HepG2 (cell line): ENCODE results near the gene RAD21L1.

ENCODE experiments used
- BRCA1 ChIP-seq: sonication (generic); formaldehyde crosslinking; IDR thresholded peaks from 2 replicates; pipeline ENCODE4 v1.4.0; 2020; ENCODE audit warnings: missing genetic modification reagents
- FOXJ3 ChIP-seq: sonication (generic); formaldehyde crosslinking; IDR thresholded peaks from 2 replicates; pipeline ENCODE4 v1.4.0; 2020; ENCODE audit warnings: missing genetic modification reagents, mild to moderate bottlenecking, borderline replicate concordance
- HOXA7 ChIP-seq: sonication (generic); formaldehyde crosslinking; IDR thresholded peaks from 2 replicates; pipeline ENCODE4 v1.8.1; 2022; ENCODE audit warnings: mild to moderate bottlenecking, missing genetic modification reagents, moderate library complexity
- KDM5A ChIP-seq: fragments of 200-600 bp; sonication (generic); IDR thresholded peaks from 2 replicates; pipeline ENCODE4 v1.7.0; 2018; ENCODE audit warnings: antibody characterized with exemption, mild to moderate bottlenecking, low read length, borderline replicate concordance
- LCORL ChIP-seq, 2 experiments: fragments of 450-650 bp in 1 of 2; sonication (generic) in 1 of 2; formaldehyde crosslinking in 1 of 2; IDR thresholded peaks; 2 replicates each; pipeline versions ENCODE4 v1.5.0 to v1.6.1; 2017 to 2020; ENCODE audit warnings: antibody characterized with exemption in 1 of 2, missing genetic modification reagents in 1 of 2
- MEIS1 ChIP-seq: sonication (generic); formaldehyde crosslinking; IDR thresholded peaks from 2 replicates; pipeline ENCODE4 v1.9.0; 2021; ENCODE audit warnings: mild to moderate bottlenecking, missing genetic modification reagents, moderate library complexity, borderline replicate concordance
- ZKSCAN8 ChIP-seq: IDR thresholded peaks from 2 replicates; pipeline ENCODE4 v1.6.1; 2016; ENCODE audit warnings: borderline replicate concordance, missing genetic modification reagents, missing compliant biosample characterization
- TF ChIP-seq, protein P1 (sequence below): IDR thresholded peaks from 2 replicates; pipeline ENCODE4 v1.6.1; 2016; ENCODE audit warnings: low read depth
- TF ChIP-seq, protein P2 (sequence below): sonication (generic); formaldehyde crosslinking; IDR thresholded peaks from 2 replicates; pipeline ENCODE4 v1.5.0; 2020; ENCODE audit warnings: mild to moderate bottlenecking, missing genetic modification reagents, moderate library complexity
- TF ChIP-seq, protein P3 (sequence below): sonication (generic); formaldehyde crosslinking; IDR thresholded peaks from 2 replicates; pipeline ENCODE4 v1.4.0; 2020; ENCODE audit warnings: missing genetic modification reagents, borderline replicate concordance
- TF ChIP-seq, protein P4 (sequence below): sonication (generic); formaldehyde crosslinking; IDR thresholded peaks from 2 replicates; pipeline ENCODE4 v1.5.0; 2020; ENCODE audit warnings: missing genetic modification reagents, mild to moderate bottlenecking, borderline replicate concordance
- TF ChIP-seq, protein P5 (sequence below): sonication (generic); formaldehyde crosslinking; IDR thresholded peaks from 2 replicates; pipeline ENCODE4 v1.4.0; 2020; ENCODE audit warnings: missing genetic modification reagents

DNA sequence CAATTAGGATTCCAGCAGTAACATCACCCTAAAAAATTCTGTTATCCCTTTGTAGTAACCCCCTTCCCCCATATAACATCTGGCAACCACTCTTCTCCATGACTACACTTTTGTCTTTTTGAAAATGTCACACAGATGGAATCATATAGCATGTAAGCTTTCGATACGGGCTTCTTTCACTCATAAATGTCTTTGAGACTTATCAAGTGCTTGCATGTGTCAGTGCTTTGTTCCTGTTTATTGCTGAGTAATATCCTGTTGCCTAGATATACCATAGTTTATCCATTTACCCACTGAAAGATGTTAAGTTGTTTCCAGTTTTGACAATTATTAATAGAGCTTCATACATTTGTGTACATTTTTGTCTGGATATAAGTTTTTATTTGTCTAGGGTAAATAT is 29.8 kb downstream of the RAD21L1 start:
- TF ChIP-seq, protein P1, sequence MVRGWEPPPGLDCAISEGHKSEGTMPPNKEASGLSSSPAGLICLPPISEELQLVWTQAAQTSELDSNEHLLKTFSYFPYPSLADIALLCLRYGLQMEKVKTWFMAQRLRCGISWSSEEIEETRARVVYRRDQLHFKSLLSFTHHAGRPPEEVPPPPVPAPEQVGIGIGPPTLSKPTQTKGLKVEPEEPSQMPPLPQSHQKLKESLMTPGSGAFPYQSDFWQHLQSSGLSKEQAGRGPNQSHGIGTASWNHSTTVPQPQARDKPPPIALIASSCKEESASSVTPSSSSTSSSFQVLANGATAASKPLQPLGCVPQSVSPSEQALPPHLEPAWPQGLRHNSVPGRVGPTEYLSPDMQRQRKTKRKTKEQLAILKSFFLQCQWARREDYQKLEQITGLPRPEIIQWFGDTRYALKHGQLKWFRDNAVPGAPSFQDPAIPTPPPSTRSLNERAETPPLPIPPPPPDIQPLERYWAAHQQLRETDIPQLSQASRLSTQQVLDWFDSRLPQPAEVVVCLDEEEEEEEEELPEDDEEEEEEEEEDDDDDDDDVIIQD (CRISPR knock-in tag) = no peak
- TF ChIP-seq FOXJ3 (CRISPR knock-in tag) (no peak), BRCA1 (no peak), LCORL (IDR thresholded peaks at IDR 0.05) (no peak), LCORL (CRISPR knock-in tag; IDR thresholded peaks at IDR 0.05) (no peak), HOXA7 (CRISPR knock-in tag) (no peak), MEIS1 (CRISPR knock-in tag) (no peak), KDM5A (no peak), ZKSCAN8 (CRISPR knock-in tag) (no peak)
- TF ChIP-seq, protein P2, sequence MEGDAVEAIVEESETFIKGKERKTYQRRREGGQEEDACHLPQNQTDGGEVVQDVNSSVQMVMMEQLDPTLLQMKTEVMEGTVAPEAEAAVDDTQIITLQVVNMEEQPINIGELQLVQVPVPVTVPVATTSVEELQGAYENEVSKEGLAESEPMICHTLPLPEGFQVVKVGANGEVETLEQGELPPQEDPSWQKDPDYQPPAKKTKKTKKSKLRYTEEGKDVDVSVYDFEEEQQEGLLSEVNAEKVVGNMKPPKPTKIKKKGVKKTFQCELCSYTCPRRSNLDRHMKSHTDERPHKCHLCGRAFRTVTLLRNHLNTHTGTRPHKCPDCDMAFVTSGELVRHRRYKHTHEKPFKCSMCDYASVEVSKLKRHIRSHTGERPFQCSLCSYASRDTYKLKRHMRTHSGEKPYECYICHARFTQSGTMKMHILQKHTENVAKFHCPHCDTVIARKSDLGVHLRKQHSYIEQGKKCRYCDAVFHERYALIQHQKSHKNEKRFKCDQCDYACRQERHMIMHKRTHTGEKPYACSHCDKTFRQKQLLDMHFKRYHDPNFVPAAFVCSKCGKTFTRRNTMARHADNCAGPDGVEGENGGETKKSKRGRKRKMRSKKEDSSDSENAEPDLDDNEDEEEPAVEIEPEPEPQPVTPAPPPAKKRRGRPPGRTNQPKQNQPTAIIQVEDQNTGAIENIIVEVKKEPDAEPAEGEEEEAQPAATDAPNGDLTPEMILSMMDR (CRISPR knock-in tag) = no peak
- TF ChIP-seq, protein P3, sequence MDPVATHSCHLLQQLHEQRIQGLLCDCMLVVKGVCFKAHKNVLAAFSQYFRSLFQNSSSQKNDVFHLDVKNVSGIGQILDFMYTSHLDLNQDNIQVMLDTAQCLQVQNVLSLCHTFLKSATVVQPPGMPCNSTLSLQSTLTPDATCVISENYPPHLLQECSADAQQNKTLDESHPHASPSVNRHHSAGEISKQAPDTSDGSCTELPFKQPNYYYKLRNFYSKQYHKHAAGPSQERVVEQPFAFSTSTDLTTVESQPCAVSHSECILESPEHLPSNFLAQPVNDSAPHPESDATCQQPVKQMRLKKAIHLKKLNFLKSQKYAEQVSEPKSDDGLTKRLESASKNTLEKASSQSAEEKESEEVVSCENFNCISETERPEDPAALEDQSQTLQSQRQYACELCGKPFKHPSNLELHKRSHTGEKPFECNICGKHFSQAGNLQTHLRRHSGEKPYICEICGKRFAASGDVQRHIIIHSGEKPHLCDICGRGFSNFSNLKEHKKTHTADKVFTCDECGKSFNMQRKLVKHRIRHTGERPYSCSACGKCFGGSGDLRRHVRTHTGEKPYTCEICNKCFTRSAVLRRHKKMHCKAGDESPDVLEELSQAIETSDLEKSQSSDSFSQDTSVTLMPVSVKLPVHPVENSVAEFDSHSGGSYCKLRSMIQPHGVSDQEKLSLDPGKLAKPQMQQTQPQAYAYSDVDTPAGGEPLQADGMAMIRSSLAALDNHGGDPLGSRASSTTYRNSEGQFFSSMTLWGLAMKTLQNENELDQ (CRISPR knock-in tag) = no peak
- TF ChIP-seq, protein P4, sequence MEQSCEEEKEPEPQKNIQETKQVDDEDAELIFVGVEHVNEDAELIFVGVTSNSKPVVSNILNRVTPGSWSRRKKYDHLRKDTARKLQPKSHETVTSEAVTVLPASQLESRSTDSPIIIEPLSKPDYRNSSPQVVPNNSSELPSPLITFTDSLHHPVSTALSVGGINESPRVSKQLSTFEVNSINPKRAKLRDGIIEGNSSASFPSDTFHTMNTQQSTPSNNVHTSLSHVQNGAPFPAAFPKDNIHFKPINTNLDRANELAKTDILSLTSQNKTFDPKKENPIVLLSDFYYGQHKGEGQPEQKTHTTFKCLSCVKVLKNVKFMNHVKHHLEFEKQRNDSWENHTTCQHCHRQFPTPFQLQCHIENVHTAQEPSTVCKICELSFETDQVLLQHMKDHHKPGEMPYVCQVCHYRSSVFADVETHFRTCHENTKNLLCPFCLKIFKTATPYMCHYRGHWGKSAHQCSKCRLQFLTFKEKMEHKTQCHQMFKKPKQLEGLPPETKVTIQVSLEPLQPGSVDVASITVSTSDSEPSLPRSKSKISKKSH = no peak
- TF ChIP-seq, protein P5, sequence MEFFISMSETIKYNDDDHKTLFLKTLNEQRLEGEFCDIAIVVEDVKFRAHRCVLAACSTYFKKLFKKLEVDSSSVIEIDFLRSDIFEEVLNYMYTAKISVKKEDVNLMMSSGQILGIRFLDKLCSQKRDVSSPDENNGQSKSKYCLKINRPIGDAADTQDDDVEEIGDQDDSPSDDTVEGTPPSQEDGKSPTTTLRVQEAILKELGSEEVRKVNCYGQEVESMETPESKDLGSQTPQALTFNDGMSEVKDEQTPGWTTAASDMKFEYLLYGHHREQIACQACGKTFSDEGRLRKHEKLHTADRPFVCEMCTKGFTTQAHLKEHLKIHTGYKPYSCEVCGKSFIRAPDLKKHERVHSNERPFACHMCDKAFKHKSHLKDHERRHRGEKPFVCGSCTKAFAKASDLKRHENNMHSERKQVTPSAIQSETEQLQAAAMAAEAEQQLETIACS = no peak
